Endothelial cell of umbilical vein (primary cell): ENCODE measurements around the gene IL10. TPM values are rescaled to one million over a fixed set of nuclear protein-coding genes. Genes with fewer than 3 reads are reported as not detected.

Experiments
- BruUV-seq: library from RNA; stranded (reverse); fragments of 400-500 nt; replicated peaks from 2 replicates; lab custom pipeline; 2021; lab: Mats Ljungman, UMichigan
- CTCF ChIA-PET: fragments of 300-600, 350-600 bp; sonication (Branson Sonifier 250); formaldehyde crosslinking; loops from one replicate; lab custom pipeline; 2021; ENCODE audit warnings: antibody characterized with exemption, inconsistent platforms; lab: Charles Lee
- POLR2A ChIA-PET: fragments of 300-600, 350-600 bp; sonication (Branson Sonifier 250); formaldehyde crosslinking; loops from one replicate; lab custom pipeline; 2021; ENCODE audit warnings: antibody characterized with exemption, inconsistent platforms; lab: Charles Lee
- DNase-seq: peaks from one replicate; pipeline ENCODE4 v3.0.0-alpha.2; 2011; ENCODE audit warnings: low read depth, low spot score
- FAIRE-seq: peaks from 2 replicates; lab custom pipeline; 2011; peaks lifted over from hg19 to GRCh38; lab: Jason Lieb, UNC
- H2AFZ ChIP-seq: 2 replicates; pipeline ENCODE4 v1.6.0; 2012; ENCODE audit warnings: low read depth, low read length, control low read depth, inconsistent platforms
- H3K27ac ChIP-seq: 2 replicates; pipeline ENCODE4 v1.5.1; 2011; ENCODE audit warnings: low read depth, mild to moderate bottlenecking, control low read depth, low read length, moderate library complexity; ENCODE audit not compliant: insufficient read depth
- H3K27me3 ChIP-seq, 2 experiments: 2 replicates each; pipeline versions ENCODE4 v1.6.0 to v1.6.1; 2011; ENCODE audit warnings: low read length in 2 of 2, mixed read lengths in 1 of 2; ENCODE audit not compliant: control insufficient read depth in 2 of 2, insufficient read depth in 2 of 2
- H3K36me3 ChIP-seq, 2 experiments: 2 replicates in 1 of 2; 3 replicates in 1 of 2; pipeline ENCODE4 v1.5.1; 2011; ENCODE audit warnings: low read length in 2 of 2, mild to moderate bottlenecking in 1 of 2, moderate library complexity in 1 of 2; ENCODE audit not compliant: control insufficient read depth in 2 of 2, insufficient read depth in 2 of 2; ENCODE audit errors: extremely low read depth in 1 of 2
- H3K4me1 ChIP-seq: 3 replicates; pipeline ENCODE4 v1.5.1; 2011; ENCODE audit warnings: mild to moderate bottlenecking, low read length; ENCODE audit not compliant: control insufficient read depth, insufficient read depth; ENCODE audit errors: extremely low read depth
- H3K4me2 ChIP-seq: 2 replicates; pipeline ENCODE4 v1.6.1; 2011; ENCODE audit warnings: low read length, control low read depth, mixed read lengths; ENCODE audit not compliant: insufficient read depth
- H3K4me3 ChIP-seq, 3 experiments: fragments of 200-600 bp in 1 of 3; sonication (generic), shearing (Covaris generic) in 1 of 3; replicated peaks in 1 of 3; 2 replicates each; pipeline ENCODE4 v1.5.1; 2011 to 2016; ENCODE audit warnings: control low read depth in 3 of 3, low read length in 3 of 3, mild to moderate bottlenecking in 2 of 3, inconsistent platforms in 1 of 3, low read depth in 1 of 3, moderate library complexity in 1 of 3; ENCODE audit not compliant: insufficient read depth in 1 of 3
- H3K79me2 ChIP-seq: 2 replicates; pipeline ENCODE4 v1.6.0; 2012; ENCODE audit warnings: low read length, inconsistent platforms; ENCODE audit not compliant: control insufficient read depth, insufficient read depth
- H3K9ac ChIP-seq: replicated peaks from 2 replicates; pipeline ENCODE3; 2011; ENCODE audit warnings: low read length, control low read depth; ENCODE audit not compliant: insufficient read depth; ENCODE audit errors: extremely low read depth
- H3K9me1 ChIP-seq: replicated peaks from 3 replicates; pipeline ENCODE4 v1.6.0; 2011; ENCODE audit warnings: mild to moderate bottlenecking, low read length; ENCODE audit not compliant: control insufficient read depth, insufficient read depth; ENCODE audit errors: extremely low read depth
- H3K9me3 ChIP-seq: replicated peaks from 2 replicates; pipeline ENCODE4 v1.5.1; 2012; ENCODE audit warnings: low read length, inconsistent platforms; ENCODE audit not compliant: control insufficient read depth, insufficient read depth
- H4K20me1 ChIP-seq: replicated peaks from 2 replicates; pipeline ENCODE3; 2011; ENCODE audit warnings: mild to moderate bottlenecking, low read length; ENCODE audit not compliant: control insufficient read depth, insufficient read depth; ENCODE audit errors: extremely low read depth
- CTCF ChIP-seq, 2 donors: IDR thresholded peaks; 1 replicate in 1 of 2; 2 replicates in 1 of 2; pipeline ENCODE4 v1.5.1; 2011; ENCODE audit warnings: low read length in 2 of 2, mild to moderate bottlenecking in 2 of 2, moderate library complexity in 2 of 2, control low read depth in 1 of 2, inconsistent platforms in 1 of 2, low read depth in 1 of 2; ENCODE audit not compliant: insufficient read depth in 1 of 2; ENCODE audit errors: extremely low read depth in 1 of 2
- EZH2 ChIP-seq: IDR thresholded peaks from 2 replicates; pipeline ENCODE4 v1.6.1; 2012; ENCODE audit warnings: borderline replicate concordance, low read depth, mild to moderate bottlenecking, moderate library complexity, low read length, inconsistent platforms; ENCODE audit not compliant: severe bottlenecking
- FOS ChIP-seq: IDR thresholded peaks from 2 replicates; pipeline ENCODE4 v1.6.1; 2011; ENCODE audit warnings: mild to moderate bottlenecking, low read length, moderate library complexity, borderline replicate concordance; ENCODE audit not compliant: insufficient read depth
- GATA2 ChIP-seq: IDR thresholded peaks from 2 replicates; pipeline ENCODE4 v1.7.0; 2011; ENCODE audit warnings: low read depth, mild to moderate bottlenecking, moderate library complexity, mixed read lengths, low read length; ENCODE audit not compliant: insufficient read length, insufficient read depth
- JUN ChIP-seq: IDR thresholded peaks from 2 replicates; pipeline ENCODE4 v1.6.1; 2011; ENCODE audit warnings: borderline replicate concordance, low read depth; ENCODE audit not compliant: insufficient read length, insufficient read depth
- MAX ChIP-seq: IDR thresholded peaks from 2 replicates; pipeline ENCODE4 v1.6.1; 2011; ENCODE audit not compliant: insufficient read depth, insufficient read length
- MYC ChIP-seq: IDR thresholded peaks from one replicate; pipeline ENCODE4 v1.6.1; 2011; ENCODE audit warnings: mild to moderate bottlenecking, low read depth, low read length
- POLR2A ChIP-seq: IDR thresholded peaks from 2 replicates; pipeline ENCODE4 v1.6.1; 2012; ENCODE audit warnings: low read depth, mild to moderate bottlenecking, control low read depth, low read length
- POLR2AphosphoS5 ChIP-seq: IDR thresholded peaks from 2 replicates; pipeline ENCODE4 v1.6.1; 2012; ENCODE audit warnings: low read depth, mild to moderate bottlenecking, control low read depth, low read length, moderate library complexity; ENCODE audit not compliant: insufficient read depth
- dilution Hi-C: fragments of 300-500 bp; cut with MboI; formaldehyde crosslinking; loops from one replicate; pipeline ENCODE4 v1.15.0; 2019; ENCODE audit warnings: low sequenced_read_pairs; ENCODE audit not compliant: extremely low pct_ligation_motif_present
- intact Hi-C: fragments of 100-400 bp; cut with micrococcal nuclease; formaldehyde crosslinking; loops from one replicate; pipeline ENCODE4 v1.10.0; 2022
- polyA plus RNA-seq, 4 experiments: library from polyadenylated mRNA; depleted of rRNA in 3 of 4; stranded (reverse) in 3 of 4; unstranded in 1 of 4; fragments of >200 nt; gene quantifications; 2 replicates each; pipeline versions ENCODE4 v1.2.1 to v1.2.3, GENCODE V29; 2011 to 2012; ENCODE audit warnings: missing spikeins in 1 of 4
- total RNA-seq: library from RNA; stranded (reverse); gene quantifications from 2 replicates; pipeline ENCODE4 v1.2.3, GENCODE V29; 2021

Gene IL10
- total and polyA plus RNA-seq, 2 donors (not counting 3 experiments of a cell fraction or from before 2014, with no cell fraction given) = not detected

GRCh38 chr1:206786212-206786886 lies 14.1 kb upstream of the IL10 start:
- H3K4me3 ChIP-seq = no peak overlapping the region
- H4K20me1 ChIP-seq = no peaks in the 10 kb centered on the region
- no peaks in the 10 kb centered on the region for H3K9me3 ChIP-seq
- no peak overlapping the region for H2AFZ ChIP-seq
- TF ChIP-seq FOS = no peak
- no peak for TF ChIP-seq JUN
- TF ChIP-seq CTCF (IDR thresholded peaks at IDR 0.05; ENCODE audit: extremely low read depth in 1 of 2, insufficient read depth in 1 of 2, low read depth in 1 of 2, low read length in 2 of 2) = no peak
- no peak for TF ChIP-seq POLR2A
- TF ChIP-seq GATA2 = no peak
- no peak for TF ChIP-seq POLR2AphosphoS5
- no peak for TF ChIP-seq MYC
- no peak for TF ChIP-seq EZH2
- TF ChIP-seq MAX = no peak
- H3K27ac ChIP-seq = no peak overlapping the region
- H3K27me3 ChIP-seq = peaks cover 2 to 3% of the 10 kb centered on the region in 2 experiments
- DNase-seq (no peak), FAIRE-seq (no peak)
- ChIA-PET CTCF (interaction anchor here (0.8 to 1.4 kb wide), 2 partner anchors 9 to 31 kb away, joined by 3 to 4 read pairs; no protein-coding TSS in a partner anchor), POLR2A (no interaction called here)
- BruUV-seq = no TSS peak
- H3K4me1 ChIP-seq = no peaks in the 10 kb centered on the region
- no peak overlapping the region for H3K4me2 ChIP-seq
- no peaks in the 10 kb centered on the region for H3K9me1 ChIP-seq
- intact Hi-C loops (no loop called here), dilution Hi-C loops (no loop called here)
- no peaks in the 10 kb centered on the region for H3K36me3 ChIP-seq
- H3K9ac ChIP-seq = no peak overlapping the region
- H3K79me2 ChIP-seq = no peaks in the 10 kb centered on the region
